ENCODE results near the gene CEP131.

DNA sequence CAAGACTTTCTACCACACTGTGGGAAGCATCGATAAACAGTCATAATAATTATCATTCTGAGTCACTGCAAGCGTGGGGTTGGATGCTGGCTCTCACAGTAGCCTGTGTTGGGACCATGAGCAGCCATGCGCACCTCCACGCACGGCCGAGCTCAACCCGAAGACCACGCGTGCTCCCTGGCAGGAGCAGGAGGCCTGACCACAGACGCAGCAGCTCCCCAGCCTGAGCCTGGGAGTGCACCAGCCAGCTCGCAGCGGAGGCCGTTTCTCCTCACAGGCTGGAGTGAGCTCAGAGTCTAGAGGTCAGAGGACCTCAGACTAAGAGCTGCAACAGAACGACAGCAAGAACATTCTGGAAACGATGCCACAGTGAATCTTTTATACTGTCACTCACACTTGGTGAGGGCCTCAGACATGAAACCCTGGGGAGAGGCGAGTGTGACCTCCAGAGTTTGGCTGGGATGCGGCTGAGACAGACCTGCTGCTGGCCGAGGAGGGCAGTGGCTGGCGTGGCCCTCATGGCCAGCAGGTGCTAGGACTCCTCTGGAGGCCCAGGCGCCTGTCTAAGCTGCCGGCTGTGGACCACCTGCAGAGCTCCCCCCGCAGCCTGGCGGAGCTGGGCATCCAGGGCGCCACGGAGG lies 22.4 kb upstream of the CEP131 start:
- TF ChIP-seq POLR2A (IDR thresholded peaks at IDR 0.05): no peak
- TF ChIP-seq, protein P1, sequence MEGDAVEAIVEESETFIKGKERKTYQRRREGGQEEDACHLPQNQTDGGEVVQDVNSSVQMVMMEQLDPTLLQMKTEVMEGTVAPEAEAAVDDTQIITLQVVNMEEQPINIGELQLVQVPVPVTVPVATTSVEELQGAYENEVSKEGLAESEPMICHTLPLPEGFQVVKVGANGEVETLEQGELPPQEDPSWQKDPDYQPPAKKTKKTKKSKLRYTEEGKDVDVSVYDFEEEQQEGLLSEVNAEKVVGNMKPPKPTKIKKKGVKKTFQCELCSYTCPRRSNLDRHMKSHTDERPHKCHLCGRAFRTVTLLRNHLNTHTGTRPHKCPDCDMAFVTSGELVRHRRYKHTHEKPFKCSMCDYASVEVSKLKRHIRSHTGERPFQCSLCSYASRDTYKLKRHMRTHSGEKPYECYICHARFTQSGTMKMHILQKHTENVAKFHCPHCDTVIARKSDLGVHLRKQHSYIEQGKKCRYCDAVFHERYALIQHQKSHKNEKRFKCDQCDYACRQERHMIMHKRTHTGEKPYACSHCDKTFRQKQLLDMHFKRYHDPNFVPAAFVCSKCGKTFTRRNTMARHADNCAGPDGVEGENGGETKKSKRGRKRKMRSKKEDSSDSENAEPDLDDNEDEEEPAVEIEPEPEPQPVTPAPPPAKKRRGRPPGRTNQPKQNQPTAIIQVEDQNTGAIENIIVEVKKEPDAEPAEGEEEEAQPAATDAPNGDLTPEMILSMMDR (IDR thresholded peaks at IDR 0.05): no peak

Measured in body of pancreas (tissue), 4 donors.